ENCODE measurements around the gene RFNG.

Gene RFNG

GRCh38 chr17:82056729-82057621, 5.4 kb upstream of the RFNG start:
- DNase-seq: no peak

- no peak for DNase-seq
Measured at GRCh38 chr17:82055965-82056728, 4.5 kb upstream of the RFNG start.

- DNase-seq: no peak
Measured at GRCh38 chr17:82055023-82055964, 3.7 kb upstream of the RFNG start.

GRCh38 chr17:82054351-82055022, 2.9 kb upstream of the RFNG start:
- DNase-seq: no peak

GRCh38 chr17:82053556-82054263, 2.1 kb upstream of the RFNG start:
- no peak for DNase-seq

GRCh38 chr17:82053130-82053529, 1.5 kb upstream of the RFNG start:
- DNase-seq: no peak

- DNase-seq: no peak
Measured at GRCh38 chr17:82052638-82053059, 1.0 kb upstream of the RFNG start.

- no peak for DNase-seq
Measured at GRCh38 chr17:82050761-82051641, 610 bp downstream of the RFNG start.

- DNase-seq: no peak
Measured at GRCh38 chr17:82050152-82050760, 1.4 kb downstream of the RFNG start.

GRCh38 chr17:82049521-82049971, 2.1 kb downstream of the RFNG start:
- no peak for DNase-seq

- no peak for DNase-seq
Measured at GRCh38 chr17:82049106-82049505, 2.5 kb downstream of the RFNG start.

- DNase-seq: no peak
Measured at GRCh38 chr17:82048571-82048971, 3.0 kb downstream of the RFNG start.

GRCh38 chr17:82047914-82048570, 3.6 kb downstream of the RFNG start:
- no peak for DNase-seq

GRCh38 chr17:82047379-82047778, 4.2 kb downstream of the RFNG start:
- no peak for DNase-seq

GRCh38 chr17:82046903-82047302, 4.7 kb downstream of the RFNG start:
- DNase-seq: no peak

GRCh38 chr17:82045936-82046484, 5.6 kb downstream of the RFNG start:
- DNase-seq: no peak

GRCh38 chr17:82043507-82043906, 8.1 kb downstream of the RFNG start:
- DNase-seq: no peak

GRCh38 chr17:82042649-82043048, 9.0 kb downstream of the RFNG start:
- no peak for DNase-seq

- no peak for DNase-seq
Measured at GRCh38 chr17:82041144-82041814, 10.3 kb downstream of the RFNG start.
